IMR-90 (cell line): ENCODE measurements around the gene GUCY2C. TPM values are rescaled to one million over a fixed set of nuclear protein-coding genes. Genes with fewer than 3 reads are reported as not detected.

Source experiments
- ATAC-seq: fragments of 200-7000 bp; cut with Tn5 transposase; 2 replicates; pipeline ENCODE4 v1.9.1; 2020; ENCODE audit warnings: low read depth, mild to moderate bottlenecking, moderate library complexity
- BruUV-seq: library from RNA; stranded (reverse); fragments of 400-500 nt; replicated peaks from 2 replicates; lab custom pipeline; 2021; lab: Mats Ljungman, UMichigan
- CTCF ChIA-PET: fragments of 300-600 bp; formaldehyde crosslinking; extraction: SDS; loops from one replicate; lab custom pipeline; 2021; ENCODE audit warnings: antibody characterized with exemption; lab: Yijun Ruan, JAX
- POLR2A ChIA-PET: fragments of 300-600 bp; sonication (Branson Sonifier 250); formaldehyde crosslinking; loops from one replicate; lab custom pipeline; 2022; ENCODE audit warnings: antibody characterized with exemption; ENCODE audit not compliant: unreplicated experiment; lab: Charles Lee
- DNase-seq: peaks from one replicate; pipeline ENCODE4 v3.0.0; 2013
- H2AFZ ChIP-seq: replicated peaks from 2 replicates; pipeline ENCODE3; 2013; ENCODE audit warnings: low read length, mild to moderate bottlenecking; ENCODE audit not compliant: poor library complexity
- H2AK5ac ChIP-seq: 2 replicates; pipeline ENCODE4 v1.6.1; 2013; ENCODE audit warnings: low read depth, low read length, inconsistent platforms
- H2AK9ac ChIP-seq: replicated peaks from 2 replicates; pipeline ENCODE3; 2013; ENCODE audit warnings: mild to moderate bottlenecking, low read depth, low read length, moderate library complexity; ENCODE audit not compliant: poor library complexity
- H2BK120ac ChIP-seq: 2 replicates; pipeline ENCODE4 v1.6.1; 2013; ENCODE audit warnings: low read depth, low read length, inconsistent platforms
- H2BK15ac ChIP-seq: 3 replicates; pipeline ENCODE4 v1.6.1; 2013; ENCODE audit warnings: low read depth, low read length, inconsistent platforms
- H2BK20ac ChIP-seq: 2 replicates; pipeline ENCODE4 v1.6.1; 2013; ENCODE audit warnings: low read depth, mild to moderate bottlenecking, inconsistent platforms, low read length, moderate library complexity
- H2BK5ac ChIP-seq: 2 replicates; pipeline ENCODE4 v1.6.1; 2013; ENCODE audit warnings: mild to moderate bottlenecking, low read depth, low read length, inconsistent platforms; ENCODE audit not compliant: poor library complexity, severe bottlenecking
- H3K14ac ChIP-seq: replicated peaks from 2 replicates; pipeline ENCODE4 v1.6.1; 2013; ENCODE audit warnings: low read depth, low read length, inconsistent platforms
- H3K18ac ChIP-seq: 2 replicates; pipeline ENCODE4 v1.6.1; 2013; ENCODE audit warnings: low read depth, low read length, control low read depth
- H3K23ac ChIP-seq: 2 replicates; pipeline ENCODE4 v1.6.1; 2013; ENCODE audit warnings: low read depth, low read length, inconsistent platforms
- H3K27ac ChIP-seq: 2 replicates; pipeline ENCODE4 v1.5.1; 2013; ENCODE audit warnings: mild to moderate bottlenecking, control low read depth, low read length; ENCODE audit not compliant: insufficient read depth
- H3K27me3 ChIP-seq: 2 replicates; pipeline ENCODE4 v1.6.1; 2013; ENCODE audit warnings: low read length; ENCODE audit not compliant: control insufficient read depth, insufficient read depth
- H3K36me3 ChIP-seq: 2 replicates; pipeline ENCODE4 v1.6.1; 2013; ENCODE audit warnings: low read length, mixed read lengths; ENCODE audit not compliant: control insufficient read depth, insufficient read depth
- H3K4ac ChIP-seq: 2 replicates; pipeline ENCODE4 v1.6.1; 2013; ENCODE audit warnings: low read depth, low read length, inconsistent platforms
- H3K4me1 ChIP-seq: 2 replicates; pipeline ENCODE4 v1.6.1; 2013; ENCODE audit warnings: low read length, mixed read lengths; ENCODE audit not compliant: control insufficient read depth, insufficient read depth
- H3K4me2 ChIP-seq: 2 replicates; pipeline ENCODE4 v1.6.1; 2013; ENCODE audit warnings: low read depth, mild to moderate bottlenecking, control low read depth, low read length, moderate library complexity
- H3K4me3 ChIP-seq: 2 replicates; pipeline ENCODE4 v1.5.1; 2013; ENCODE audit warnings: low read depth, mild to moderate bottlenecking, control low read depth, low read length, moderate library complexity; ENCODE audit not compliant: insufficient read depth
- H3K56ac ChIP-seq: 2 replicates; pipeline ENCODE4 v1.6.1; 2013; ENCODE audit warnings: low read length, inconsistent platforms; ENCODE audit not compliant: insufficient read depth; ENCODE audit errors: extremely low read depth
- H3K79me1 ChIP-seq, 2 experiments: 2 replicates each; pipeline ENCODE4 v1.6.1; 2013; ENCODE audit warnings: low read length in 2 of 2, inconsistent platforms in 1 of 2, low read depth in 1 of 2
- H3K9ac ChIP-seq: 2 replicates; pipeline ENCODE4 v1.6.1; 2013; ENCODE audit warnings: low read depth, low read length, control low read depth
- H3K9me1 ChIP-seq: 2 replicates; pipeline ENCODE4 v1.6.1; 2013; ENCODE audit warnings: low read length, inconsistent platforms; ENCODE audit not compliant: insufficient read depth
- H3K9me3 ChIP-seq: 2 replicates; pipeline ENCODE4 v1.6.1; 2013; ENCODE audit warnings: low read length; ENCODE audit not compliant: control insufficient read depth, insufficient read depth
- H4K20me1 ChIP-seq: 2 replicates; pipeline ENCODE4 v1.6.1; 2013; ENCODE audit warnings: low read length, inconsistent platforms; ENCODE audit not compliant: insufficient read depth
- H4K5ac ChIP-seq: 2 replicates; pipeline ENCODE4 v1.6.1; 2013; ENCODE audit warnings: mild to moderate bottlenecking, low read depth, low read length, control low read depth
- H4K8ac ChIP-seq, 2 experiments: 2 replicates each; pipeline ENCODE4 v1.6.1; 2013; ENCODE audit warnings: low read depth in 2 of 2, low read length in 2 of 2, control low read depth in 1 of 2, inconsistent platforms in 1 of 2
- H4K91ac ChIP-seq: 2 replicates; pipeline ENCODE4 v1.6.1; 2013; ENCODE audit warnings: low read depth, low read length, inconsistent platforms; ENCODE audit not compliant: insufficient read depth
- BHLHE40 ChIP-seq: fragments of 150-350 bp; IDR thresholded peaks from 2 replicates; pipeline ENCODE4 v1.6.1; 2016; ENCODE audit warnings: mild to moderate bottlenecking, low read depth, low read length
- CEBPB ChIP-seq: IDR thresholded peaks from 2 replicates; pipeline ENCODE4 v1.6.1; 2012; ENCODE audit warnings: low read depth, low read length, improper control_type of control experiment
- CHD1 ChIP-seq: IDR thresholded peaks from 2 replicates; pipeline ENCODE4 v1.6.1; 2012; ENCODE audit warnings: low read depth, low read length, improper control_type of control experiment
- FOS ChIP-seq: fragments of 150-350 bp; IDR thresholded peaks from 2 replicates; pipeline ENCODE4 v1.6.1; 2016; ENCODE audit warnings: low read depth, low read length
- MAFK ChIP-seq: IDR thresholded peaks from 2 replicates; pipeline ENCODE4 v1.6.1; 2012; ENCODE audit warnings: low read depth, low read length, improper control_type of control experiment
- MAZ ChIP-seq: IDR thresholded peaks from 2 replicates; pipeline ENCODE4 v1.6.1; 2012; ENCODE audit warnings: low read depth, mild to moderate bottlenecking, low read length, improper control_type of control experiment, moderate library complexity, borderline replicate concordance
- MXI1 ChIP-seq: IDR thresholded peaks from 2 replicates; pipeline ENCODE4 v1.6.1; 2012; ENCODE audit warnings: low read depth, mild to moderate bottlenecking, low read length, moderate library complexity, borderline replicate concordance
- NFE2L2 ChIP-seq: fragments of 150-350 bp; IDR thresholded peaks from 2 replicates; pipeline ENCODE4 v1.6.1; 2016; ENCODE audit warnings: low read depth, mild to moderate bottlenecking, low read length
- POLR2A ChIP-seq: IDR thresholded peaks from 2 replicates; pipeline ENCODE4 v1.6.1; 2012; ENCODE audit warnings: mild to moderate bottlenecking, low read depth, low read length
- RAD21 ChIP-seq: IDR thresholded peaks from 2 replicates; pipeline ENCODE4 v1.6.1; 2012; ENCODE audit warnings: low read length, improper control_type of control experiment
- RCOR1 ChIP-seq: IDR thresholded peaks from 2 replicates; pipeline ENCODE4 v1.6.1; 2012; ENCODE audit warnings: mild to moderate bottlenecking, low read length, improper control_type of control experiment; ENCODE audit not compliant: insufficient replicate concordance
- RFX5 ChIP-seq: IDR thresholded peaks from 2 replicates; pipeline ENCODE4 v1.8.0; 2012; ENCODE audit warnings: low read depth, mild to moderate bottlenecking, low read length, moderate library complexity
- SMC3 ChIP-seq: fragments of 150-350 bp; IDR thresholded peaks from 2 replicates; pipeline ENCODE4 v1.6.1; 2016; ENCODE audit warnings: low read depth, mild to moderate bottlenecking, antibody characterized with exemption, low read length, moderate library complexity
- WGBS, 2 experiments: methylation state at CpG; one replicate each; pipeline versions ENCODE4 v1.1.5 to v1.1.7; 2013; ENCODE audit warnings: missing lambda C conversion rate in 2 of 2; ENCODE audit not compliant: insufficient read length in 1 of 2; ENCODE audit errors: extremely low coverage in 2 of 2; 5-methylcytosine and 5-hydroxymethylcytosine counted together
- dilution Hi-C: fragments of 300-500 bp; cut with HindIII; formaldehyde crosslinking; loops from one replicate; pipeline ENCODE4 v1.14.3; 2018; ENCODE audit warnings: low sequenced_read_pairs; ENCODE audit not compliant: unreplicated experiment
- in situ Hi-C: fragments of 300-500 bp; cut with MboI; formaldehyde crosslinking; loops from 3 replicates; pipeline ENCODE4 v1.14.3; 2019; ENCODE audit warnings: low sequenced_read_pairs, inconsistent platforms, mixed read lengths
- intact Hi-C: fragments of 100-400 bp; cut with micrococcal nuclease; formaldehyde crosslinking; loops from 2 replicates; pipeline ENCODE4 v1.10.0; 2022
- polyA plus RNA-seq, 3 experiments: library from polyadenylated mRNA; depleted of rRNA; stranded (reverse); fragments of >200 nt; gene quantifications; 2 replicates each; pipeline ENCODE4 v1.2.3, GENCODE V29; 2012; ENCODE audit warnings: low replicate concordance in 1 of 3
- total RNA-seq: library from RNA; depleted of rRNA; stranded (reverse); fragments of >200 nt; gene quantifications from 2 replicates; pipeline ENCODE4 v1.2.3, GENCODE V29; 2012
- TF ChIP-seq, protein P1 (sequence below): conservative IDR thresholded peaks from 2 replicates; pipeline ENCODE4 v1.5.1; 2012; ENCODE audit warnings: mild to moderate bottlenecking, low read depth, low read length, improper control_type of control experiment
- TF ChIP-seq, protein P2 (sequence below): fragments of 150-350 bp; IDR thresholded peaks from 2 replicates; pipeline ENCODE4 v1.6.1; 2016; ENCODE audit warnings: low read depth, mild to moderate bottlenecking, low read length, moderate library complexity, borderline replicate concordance
- TF ChIP-seq, protein P3 (sequence below): fragments of 150-350 bp; IDR thresholded peaks from 2 replicates; pipeline ENCODE4 v1.6.1; 2017; ENCODE audit warnings: mild to moderate bottlenecking, antibody characterized with exemption, low read length, low read depth

Gene GUCY2C
- total and polyA plus RNA-seq, 2 of the 4 experiments (the other 2 are of a cell fraction) = not detected

DNA sequence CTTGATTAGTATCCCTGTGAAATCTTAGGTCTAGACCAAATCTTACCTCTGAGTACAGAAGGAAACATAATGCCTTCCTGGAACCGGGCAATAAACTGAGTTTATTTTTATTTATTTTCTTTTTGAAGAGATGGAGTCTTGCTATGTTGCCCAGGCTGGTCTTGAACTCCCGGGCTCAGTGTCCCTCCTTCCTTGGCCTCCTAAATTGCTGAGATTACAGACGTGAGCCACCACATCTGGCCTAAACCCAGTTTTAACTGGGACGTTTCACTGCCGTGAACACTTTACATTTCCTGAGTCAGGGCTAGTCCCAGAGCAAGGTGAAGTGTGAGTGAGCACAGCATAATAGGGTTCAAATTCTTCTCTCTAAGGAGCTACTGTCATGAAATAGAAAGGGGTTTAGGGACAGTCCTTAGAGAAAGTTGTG is 671 bp downstream of the GUCY2C start:
- no peak for ATAC-seq
- Histone ChIP-seq H2AFZ (no peak overlapping the region), H3K4ac (no peak overlapping the region), H4K91ac (no peak overlapping the region), H2AK5ac (no peak overlapping the region), H2BK15ac (no peak overlapping the region), H2BK5ac (no peak overlapping the region), H3K4me1 (no peaks in the 10 kb centered on the region), H4K8ac (no peak overlapping the region), H3K27me3 (no peaks in the 10 kb centered on the region; the same call in 1 of the 2 replicates), H3K56ac (no peak overlapping the region), H3K9me1 (no peaks in the 10 kb centered on the region), H3K14ac (no peak overlapping the region), H3K18ac (no peak overlapping the region), H4K20me1 (no peaks in the 10 kb centered on the region), H3K36me3 (no peaks in the 10 kb centered on the region), H3K23ac (no peak overlapping the region), H3K4me2 (no peak overlapping the region), H4K5ac (no peak overlapping the region), H3K9ac (no peak overlapping the region), H3K27ac (no peak overlapping the region), H3K4me3 (no peak overlapping the region), H2BK120ac (no peak overlapping the region), H3K9me3 (no peaks in the 10 kb centered on the region), H2BK20ac (no peak overlapping the region), H3K79me1 (no peaks in the 10 kb centered on the region), H2AK9ac (no peak overlapping the region)
- no peak for DNase-seq
- in situ Hi-C loops (no loop called here), intact Hi-C loops (no loop called here), dilution Hi-C loops (no loop called here)
- 50% methylated on average over 2 of the region's 5 CpGs; no CpG with 5 or more reads in 1 of the 2 experiments for WGBS, 2 experiments
- TF ChIP-seq, protein P1, sequence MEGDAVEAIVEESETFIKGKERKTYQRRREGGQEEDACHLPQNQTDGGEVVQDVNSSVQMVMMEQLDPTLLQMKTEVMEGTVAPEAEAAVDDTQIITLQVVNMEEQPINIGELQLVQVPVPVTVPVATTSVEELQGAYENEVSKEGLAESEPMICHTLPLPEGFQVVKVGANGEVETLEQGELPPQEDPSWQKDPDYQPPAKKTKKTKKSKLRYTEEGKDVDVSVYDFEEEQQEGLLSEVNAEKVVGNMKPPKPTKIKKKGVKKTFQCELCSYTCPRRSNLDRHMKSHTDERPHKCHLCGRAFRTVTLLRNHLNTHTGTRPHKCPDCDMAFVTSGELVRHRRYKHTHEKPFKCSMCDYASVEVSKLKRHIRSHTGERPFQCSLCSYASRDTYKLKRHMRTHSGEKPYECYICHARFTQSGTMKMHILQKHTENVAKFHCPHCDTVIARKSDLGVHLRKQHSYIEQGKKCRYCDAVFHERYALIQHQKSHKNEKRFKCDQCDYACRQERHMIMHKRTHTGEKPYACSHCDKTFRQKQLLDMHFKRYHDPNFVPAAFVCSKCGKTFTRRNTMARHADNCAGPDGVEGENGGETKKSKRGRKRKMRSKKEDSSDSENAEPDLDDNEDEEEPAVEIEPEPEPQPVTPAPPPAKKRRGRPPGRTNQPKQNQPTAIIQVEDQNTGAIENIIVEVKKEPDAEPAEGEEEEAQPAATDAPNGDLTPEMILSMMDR = no peak
- TF ChIP-seq MAFK = no peak
- TF ChIP-seq, protein P2, sequence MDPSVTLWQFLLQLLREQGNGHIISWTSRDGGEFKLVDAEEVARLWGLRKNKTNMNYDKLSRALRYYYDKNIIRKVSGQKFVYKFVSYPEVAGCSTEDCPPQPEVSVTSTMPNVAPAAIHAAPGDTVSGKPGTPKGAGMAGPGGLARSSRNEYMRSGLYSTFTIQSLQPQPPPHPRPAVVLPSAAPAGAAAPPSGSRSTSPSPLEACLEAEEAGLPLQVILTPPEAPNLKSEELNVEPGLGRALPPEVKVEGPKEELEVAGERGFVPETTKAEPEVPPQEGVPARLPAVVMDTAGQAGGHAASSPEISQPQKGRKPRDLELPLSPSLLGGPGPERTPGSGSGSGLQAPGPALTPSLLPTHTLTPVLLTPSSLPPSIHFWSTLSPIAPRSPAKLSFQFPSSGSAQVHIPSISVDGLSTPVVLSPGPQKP = no peak
- TF ChIP-seq BHLHE40 = no peak
- TF ChIP-seq CHD1 = no peak
- TF ChIP-seq MXI1 = no peak
- no peak for TF ChIP-seq SMC3
- TF ChIP-seq RAD21 = no peak
- no peak for TF ChIP-seq MAZ
- no peak for TF ChIP-seq RCOR1
- TF ChIP-seq, protein P3, sequence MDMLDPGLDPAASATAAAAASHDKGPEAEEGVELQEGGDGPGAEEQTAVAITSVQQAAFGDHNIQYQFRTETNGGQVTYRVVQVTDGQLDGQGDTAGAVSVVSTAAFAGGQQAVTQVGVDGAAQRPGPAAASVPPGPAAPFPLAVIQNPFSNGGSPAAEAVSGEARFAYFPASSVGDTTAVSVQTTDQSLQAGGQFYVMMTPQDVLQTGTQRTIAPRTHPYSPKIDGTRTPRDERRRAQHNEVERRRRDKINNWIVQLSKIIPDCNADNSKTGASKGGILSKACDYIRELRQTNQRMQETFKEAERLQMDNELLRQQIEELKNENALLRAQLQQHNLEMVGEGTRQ = no peak
- no peak for TF ChIP-seq NFE2L2
- TF ChIP-seq FOS = no peak
- no peak for TF ChIP-seq RFX5
- no peak for TF ChIP-seq CEBPB
- no peak for TF ChIP-seq POLR2A
- POLR2A ChIA-PET = no interaction called here
- BruUV-seq = no TSS peak
- CTCF ChIA-PET = no interaction called here
